K562 (cell line): Measurements from ENCODE around the gene CTSW. TPM values are rescaled to one million over a fixed set of nuclear protein-coding genes. Genes with fewer than 3 reads are reported as not detected.

Experiments used
- CBFA2T3 ChIP-seq: fragments of 450-650 bp; IDR thresholded peaks from 2 replicates; pipeline ENCODE4 v1.6.1; 2017
- CHD1 ChIP-seq: fragments of 200-600 bp; sonication (generic); IDR thresholded peaks from one replicate; pipeline ENCODE4 v1.6.1; 2012; ENCODE audit warnings: mild to moderate bottlenecking, moderate library complexity, low read length, inconsistent platforms
- CREB3L1 ChIP-seq: fragments of 450-650 bp; IDR thresholded peaks from 2 replicates; pipeline ENCODE4 v1.6.1; 2014; ENCODE audit warnings: low read depth, mild to moderate bottlenecking, moderate library complexity, borderline replicate concordance
- E2F1 ChIP-seq: sonication (generic); formaldehyde crosslinking; IDR thresholded peaks from 2 replicates; pipeline ENCODE4 v1.8.1; 2023; ENCODE audit warnings: mild to moderate bottlenecking, missing genetic modification reagents, moderate library complexity
- EWSR1 ChIP-seq: fragments of 450-650 bp; IDR thresholded peaks from 2 replicates; pipeline ENCODE4 v1.6.1; 2018; ENCODE audit warnings: borderline replicate concordance, mild to moderate bottlenecking, low read depth, moderate library complexity; ENCODE audit not compliant: partially characterized antibody
- HMGXB4 ChIP-seq: sonication (generic); formaldehyde crosslinking; IDR thresholded peaks from 2 replicates; pipeline ENCODE4 v1.8.1; 2023; ENCODE audit warnings: mild to moderate bottlenecking, missing genetic modification reagents
- NBN ChIP-seq: fragments of 450-650 bp; IDR thresholded peaks from 2 replicates; pipeline ENCODE4 v1.6.1; 2016; ENCODE audit warnings: low read depth, mild to moderate bottlenecking
- NR2F6 ChIP-seq: fragments of 450-650 bp; formaldehyde crosslinking; IDR thresholded peaks from 2 replicates; pipeline ENCODE4 v1.4.0; 2020; ENCODE audit warnings: mild to moderate bottlenecking
- NR3C1 ChIP-seq: sonication (generic); formaldehyde crosslinking; IDR thresholded peaks from 2 replicates; pipeline ENCODE4 v1.8.1; 2022; ENCODE audit warnings: missing genetic modification reagents
- PHF8 ChIP-seq: fragments of 200-600 bp; sonication (generic); IDR thresholded peaks from 2 replicates; pipeline ENCODE4 v1.6.1; 2012; ENCODE audit warnings: mixed run types, mild to moderate bottlenecking, inconsistent platforms, low read length, moderate library complexity, borderline replicate concordance
- PRMT5 ChIP-seq: sonication (generic); formaldehyde crosslinking; IDR thresholded peaks from 2 replicates; pipeline ENCODE4 v1.5.0; 2020; ENCODE audit warnings: missing genetic modification reagents
- RUNX1 ChIP-seq: sonication (generic); IDR thresholded peaks from 2 replicates; pipeline ENCODE4 v1.6.1; 2016; ENCODE audit warnings: antibody characterized with exemption, low read depth
- TSHZ1 ChIP-seq: fragments of 250-450 bp; sonication (Bioruptor Pico); IDR thresholded peaks from 2 replicates; pipeline ENCODE4 v1.4.0; 2020; ENCODE audit warnings: mild to moderate bottlenecking, moderate library complexity
- ZBTB17 ChIP-seq: fragments of 450-650 bp; formaldehyde crosslinking; IDR thresholded peaks from 2 replicates; pipeline ENCODE4 v1.4.0; 2020; ENCODE audit warnings: mild to moderate bottlenecking
- ZNF253 ChIP-seq: fragments of 250-450 bp; sonication (Bioruptor Pico); conservative IDR thresholded peaks from 2 replicates; pipeline ENCODE4 v1.6.1; 2021; ENCODE audit warnings: mild to moderate bottlenecking
- ZNF408 ChIP-seq: fragments of 250-450 bp; sonication (Bioruptor Pico); IDR thresholded peaks from 2 replicates; pipeline ENCODE4 v1.4.0; 2020; ENCODE audit warnings: low read depth, mild to moderate bottlenecking, moderate library complexity
- ZNF444 ChIP-seq: fragments of 250-450 bp; sonication (Bioruptor Pico); IDR thresholded peaks from 2 replicates; pipeline ENCODE4 v1.4.0; 2020; ENCODE audit warnings: mild to moderate bottlenecking, moderate library complexity
- ZNF699 ChIP-seq: fragments of 250-450 bp; sonication (Bioruptor Pico); IDR thresholded peaks from 2 replicates; pipeline ENCODE4 v1.8.0; 2021; ENCODE audit warnings: mild to moderate bottlenecking, moderate library complexity; ENCODE audit not compliant: insufficient replicate concordance
- ZNF780A ChIP-seq: fragments of 250-450 bp; sonication (Bioruptor Pico); IDR thresholded peaks from 2 replicates; pipeline ENCODE4 v1.5.0; 2021; ENCODE audit warnings: mild to moderate bottlenecking
- polyA plus RNA-seq, 8 experiments: library from polyadenylated mRNA; depleted of rRNA in 4 of 8; stranded (reverse) in 5 of 8; unstranded in 3 of 8; fragments of >200 nt; fragmentation: Nextera tagmentation in 2 of 8; fragmentation: Illumina TruSeq in 1 of 8; extraction: Ambion mirVana in 2 of 8; extraction: Trizol in 1 of 8; gene quantifications; 2 replicates each; pipeline versions ENCODE4 v1.2.1 to v1.2.3, GENCODE V29; 2011 to 2014; ENCODE audit warnings: inconsistent platforms in 1 of 8, missing spikeins in 1 of 8
- total RNA-seq, 7 experiments: library from RNA; depleted of rRNA in 6 of 7; stranded (reverse); fragments of >200 nt in 6 of 7; fragmentation: Illumina TruSeq in 2 of 7; extraction: Trizol in 2 of 7; gene quantifications; 2 replicates each; pipeline versions ENCODE4 v1.2.1 to v1.2.3, GENCODE V29; 2011 to 2021; ENCODE audit warnings: low replicate concordance in 1 of 7

Gene CTSW
- total and polyA plus RNA-seq, 9 of the 15 experiments (the other 6 are each of a cell fraction or from before 2014, with no cell fraction given) = 0.04 TPM; not detected in 8

GRCh38 chr11:65873318-65874156 lies 6.1 kb upstream of the CTSW start (continued):
- TF ChIP-seq HMGXB4 (CRISPR knock-in tag) (0 out of 2 replicates have a peak, but pooled peaks have one; percentile 52), ZNF780A (no peak), CHD1 (no peak), EWSR1 (no peak), NBN (no peak), NR3C1 (no peak), NR2F6 (CRISPR knock-in tag) (no peak), RUNX1 (no peak; the same call in 1 of the 2 replicates), E2F1 (peak; percentile 79; the same call in 1 of the 2 replicates), TSHZ1 (CRISPR knock-in tag) (no peak), ZBTB17 (no peak), CREB3L1 (peak; percentile 55; the same call in 1 of the 2 replicates), CBFA2T3 (no peak), PHF8 (peak; percentile 71; the same call in 1 of the 2 replicates), ZNF408 (CRISPR knock-in tag) (no peak), ZNF699 (no peak), PRMT5 (CRISPR knock-in tag) (no peak), ZNF253 (CRISPR knock-in tag) (no peak), ZNF444 (CRISPR knock-in tag) (no peak)
